ENCODE measurements around the gene ARID3A. TPM values are rescaled to one million over a fixed set of nuclear protein-coding genes. Genes with fewer than 3 reads are reported as not detected.

Gene ARID3A
- total RNA-seq, 2 experiments from 2014 or later: 9.9 to 21.6 TPM

DNA sequence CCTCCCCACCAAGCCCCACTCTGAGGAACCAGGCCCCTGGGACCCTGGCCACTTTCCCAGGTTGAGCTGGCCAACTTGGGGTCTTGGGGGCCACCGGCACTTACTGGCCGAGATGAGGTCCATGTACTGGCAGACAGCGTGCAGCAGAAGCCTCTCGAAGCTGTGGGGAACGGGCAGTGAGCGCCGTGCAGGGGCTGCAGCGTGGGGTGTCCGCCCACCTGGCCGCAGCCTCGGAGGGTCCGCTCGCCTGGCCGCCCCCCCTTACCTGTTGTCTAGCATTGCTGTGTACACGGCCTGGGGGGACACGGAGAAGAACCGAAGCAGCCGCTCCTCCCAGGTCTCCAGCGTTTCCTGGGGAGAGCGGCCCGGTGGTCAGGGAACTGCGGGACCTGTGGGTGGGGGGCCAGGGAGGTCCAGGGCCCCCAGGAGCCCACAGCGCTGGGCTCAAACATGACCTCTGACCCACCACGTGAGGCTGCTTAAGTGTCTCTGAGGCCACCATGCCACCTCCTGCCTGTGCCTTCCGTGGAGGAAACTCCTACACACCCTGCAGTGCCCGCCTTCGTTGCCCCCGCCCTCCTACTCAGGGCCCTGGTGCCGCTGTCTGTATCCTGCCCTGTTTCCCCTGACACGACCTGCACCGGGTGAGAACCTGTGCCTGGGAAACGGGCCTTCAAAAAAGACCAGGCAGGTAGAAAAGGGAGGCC, 26.3 kb upstream of the ARID3A start:
- TF ChIP-seq EZH2phosphoT487 (IDR thresholded peaks at IDR 0.05; ENCODE audit: borderline replicate concordance, low read depth, low read length): no peak
- TF ChIP-seq, protein P1, sequence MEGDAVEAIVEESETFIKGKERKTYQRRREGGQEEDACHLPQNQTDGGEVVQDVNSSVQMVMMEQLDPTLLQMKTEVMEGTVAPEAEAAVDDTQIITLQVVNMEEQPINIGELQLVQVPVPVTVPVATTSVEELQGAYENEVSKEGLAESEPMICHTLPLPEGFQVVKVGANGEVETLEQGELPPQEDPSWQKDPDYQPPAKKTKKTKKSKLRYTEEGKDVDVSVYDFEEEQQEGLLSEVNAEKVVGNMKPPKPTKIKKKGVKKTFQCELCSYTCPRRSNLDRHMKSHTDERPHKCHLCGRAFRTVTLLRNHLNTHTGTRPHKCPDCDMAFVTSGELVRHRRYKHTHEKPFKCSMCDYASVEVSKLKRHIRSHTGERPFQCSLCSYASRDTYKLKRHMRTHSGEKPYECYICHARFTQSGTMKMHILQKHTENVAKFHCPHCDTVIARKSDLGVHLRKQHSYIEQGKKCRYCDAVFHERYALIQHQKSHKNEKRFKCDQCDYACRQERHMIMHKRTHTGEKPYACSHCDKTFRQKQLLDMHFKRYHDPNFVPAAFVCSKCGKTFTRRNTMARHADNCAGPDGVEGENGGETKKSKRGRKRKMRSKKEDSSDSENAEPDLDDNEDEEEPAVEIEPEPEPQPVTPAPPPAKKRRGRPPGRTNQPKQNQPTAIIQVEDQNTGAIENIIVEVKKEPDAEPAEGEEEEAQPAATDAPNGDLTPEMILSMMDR (conservative IDR thresholded peaks at IDR 0.05; ENCODE audit: low read length): no peak
- no peak for DNase-seq (ENCODE audit: low spot score)
- intact Hi-C loops (cut with micrococcal nuclease; ENCODE audit: unreplicated experiment): no loop called here

GRCh38 chr19:900043-900301, 25.9 kb upstream of the ARID3A start:
- POLR2A ChIA-PET: no interaction called here
- peaks cover 17% of the 10 kb centered on the region; the same call in 1 of the 2 replicates for H3K36me3 ChIP-seq (ENCODE audit: insufficient read depth, low read length)

More for the DNA sequence above, 26.3 kb upstream of the ARID3A start:
- Histone ChIP-seq H3K27ac (ENCODE audit: low read depth, low read length, poor library complexity, severe bottlenecking) (no peak overlapping the region), H4K20me1 (ENCODE audit: insufficient read depth, low read length) (no peaks in the 10 kb centered on the region), H3K4me2 (ENCODE audit: low read length) (peak overlapping the region; percentile 61), H3K79me2 (ENCODE audit: insufficient read depth, low read depth, low read length) (no peaks in the 10 kb centered on the region), H2AFZ (ENCODE audit: low read length) (no peak overlapping the region), H3K4me3 (ENCODE audit: low read depth, low read length, poor library complexity, severe bottlenecking) (no peak overlapping the region), H3K4me1 (ENCODE audit: insufficient read depth, low read length, poor library complexity, severe bottlenecking) (peaks cover 22% of the 10 kb centered on the region), H3K36me3 (ENCODE audit: insufficient read depth, low read length) (peaks cover 17% of the 10 kb centered on the region; the same call in 1 of the 2 replicates), H3K9me2 (ENCODE audit: insufficient read depth, low read length) (no peaks in the 10 kb centered on the region), H3K9me3 (ENCODE audit: low read length) (no peaks in the 10 kb centered on the region)
- no TSS peak for BruUV-seq (replicated peaks)
- ChIA-PET CTCF (ENCODE audit: unreplicated experiment) (interaction anchor here (0.5 to 0.6 kb wide), 2 partner anchors 85 to 108 kb away, joined by 3 to 5 read pairs; no protein-coding TSS in a partner anchor), POLR2A (interaction anchor here (0.6 kb wide), 1 partner anchor 402 kb away, joined by 6 read pairs; no protein-coding TSS in a partner anchor)

More at GRCh38 chr19:900043-900301, 25.9 kb upstream of the ARID3A start:
- Histone ChIP-seq H3K79me2 (ENCODE audit: insufficient read depth, low read depth, low read length) (no peaks in the 10 kb centered on the region), H3K27ac (ENCODE audit: low read depth, low read length, poor library complexity, severe bottlenecking) (no peak overlapping the region), H3K9me3 (ENCODE audit: low read length) (no peaks in the 10 kb centered on the region), H4K20me1 (ENCODE audit: insufficient read depth, low read length) (no peaks in the 10 kb centered on the region), H2AFZ (ENCODE audit: low read length) (no peak overlapping the region), H3K4me1 (ENCODE audit: insufficient read depth, low read length, poor library complexity, severe bottlenecking) (peaks cover 22% of the 10 kb centered on the region), H3K4me3 (ENCODE audit: low read depth, low read length, poor library complexity, severe bottlenecking) (no peak overlapping the region), H3K9me2 (ENCODE audit: insufficient read depth, low read length) (no peaks in the 10 kb centered on the region), H3K4me2 (ENCODE audit: low read length) (no peak overlapping the region)
- no TSS peak for BruUV-seq (replicated peaks)
- TF ChIP-seq EZH2phosphoT487 (IDR thresholded peaks at IDR 0.05; ENCODE audit: borderline replicate concordance, low read depth, low read length): no peak
- TF ChIP-seq, protein P1 (conservative IDR thresholded peaks at IDR 0.05; ENCODE audit: low read length): no peak
- CTCF ChIA-PET (ENCODE audit: unreplicated experiment): interaction anchor here (0.5 kb wide), 1 partner anchor 109 kb away, joined by 3 read pairs; no protein-coding TSS in a partner anchor
- DNase-seq (ENCODE audit: low spot score): no peak
- intact Hi-C loops (cut with micrococcal nuclease; ENCODE audit: unreplicated experiment): no loop called here
